Activated naive CD4-positive, alpha-beta T cell treated with anti-CD3 and anti-CD28 coated beads for 36 hours (primary cell): ENCODE results near the gene MRAS. TPM values are rescaled to one million over a fixed set of nuclear protein-coding genes. Genes with fewer than 3 reads are reported as not detected.

ENCODE experiments used
- CTCF ChIA-PET: fragments of 350-600 bp; sonication (Branson Sonifier 250); formaldehyde crosslinking; loops from one replicate; lab custom pipeline; 2021; ENCODE audit warnings: antibody characterized with exemption; lab: Charles Lee
- DNase-seq: peaks from one replicate; pipeline ENCODE4 v3.0.0-alpha.2; 2020
- H3K27ac Mint-ChIP-seq: one replicate; pipeline ENCODE4 v1.8.0; 2021; ENCODE audit warnings: mild to moderate bottlenecking, mixed read lengths
- H3K27me3 Mint-ChIP-seq: one replicate; pipeline ENCODE4 v1.8.0; 2021; ENCODE audit warnings: low read depth, mixed read lengths
- H3K36me3 Mint-ChIP-seq: one replicate; pipeline ENCODE4 v1.8.0; 2021; ENCODE audit warnings: low read depth, mixed read lengths
- H3K4me1 Mint-ChIP-seq: one replicate; pipeline ENCODE4 v1.8.0; 2021; ENCODE audit warnings: low read depth, mixed read lengths
- H3K4me3 Mint-ChIP-seq: one replicate; pipeline ENCODE4 v1.8.0; 2021; ENCODE audit warnings: mild to moderate bottlenecking, moderate library complexity, mixed read lengths
- H3K9me3 Mint-ChIP-seq: one replicate; pipeline ENCODE4 v1.8.0; 2021; ENCODE audit warnings: mixed read lengths
- intact Hi-C: fragments of 100-400 bp; cut with micrococcal nuclease; formaldehyde crosslinking; loops from one replicate; pipeline ENCODE4 v1.15.1; 2023
- total RNA-seq, 2 experiments: library from RNA; stranded (reverse); gene quantifications; one replicate each; pipeline ENCODE4 v1.2.3, GENCODE V29; 2021

The MRAS gene
- total RNA-seq, 2 experiments from 2014 or later = 0.52 to 0.62 TPM

- Mint-ChIP-seq H3K27me3 (no peaks in the 10 kb centered on the region), H3K4me3 (peak overlapping the region; percentile 91), H3K9me3 (no peaks in the 10 kb centered on the region), H3K4me1 (peaks cover 55% of the 10 kb centered on the region), H3K36me3 (no peaks in the 10 kb centered on the region), H3K27ac (no peak overlapping the region)
- DNase-seq = no peak
- CTCF ChIA-PET = interaction anchor here (0.7 to 2.1 kb wide), 17 partner anchors 8 to 266 kb away, joined by 3 to 12 read pairs (median 4); partner anchors contain the start of genes CEP70, DBR1, ESYT3 and MRAS
- intact Hi-C loops = loop anchor here (2.0 to 10.0 kb wide), 7 partner anchors 66 to 1016 kb away; partner anchors contain the start of genes ESYT3, MRPS22 and PIK3CB
These were observed 20.0 kb upstream of the MRAS start for GRCh38 chr3:138328341-138328740.

GRCh38 chr3:138329127-138329983, 19.0 kb upstream of the MRAS start, which contains the start of gene NME9:
NME9 (minus strand) TSS chr3:138329851; CDS start chr3:138329335, 516 bp downstream.
- Mint-ChIP-seq H3K27me3 (no peaks in the 10 kb centered on the region), H3K27ac (peak within 1 kb of the TSS; percentile 86), H3K36me3 (no peaks in the 10 kb centered on the region), H3K4me1 (peaks cover 47% of the 10 kb centered on the region), H3K9me3 (no peaks in the 10 kb centered on the region), H3K4me3 (peak within 1 kb of the TSS; percentile 91)
- intact Hi-C loops = loop anchor here (1.0 to 10.0 kb wide), 14 partner anchors 19 to 1015 kb away; partner anchors contain the start of genes ARMC8, CEP70, DBR1 and ESYT3
- CTCF ChIA-PET = interaction anchor here (1.0 to 2.1 kb wide), 13 partner anchors 9 to 155 kb away, joined by 3 to 12 read pairs (median 5); partner anchors contain the start of genes DBR1, ESYT3 and MRAS
- peak; percentile 92 for DNase-seq

- DNase-seq = no peak
- Mint-ChIP-seq H3K4me3 (peak overlapping the region; percentile 91), H3K27me3 (no peaks in the 10 kb centered on the region), H3K4me1 (peaks cover 42% of the 10 kb centered on the region), H3K27ac (peak overlapping the region; percentile 63), H3K36me3 (no peaks in the 10 kb centered on the region), H3K9me3 (no peaks in the 10 kb centered on the region)
- intact Hi-C loops = loop anchor here (1.0 to 10.0 kb wide), 17 partner anchors 18 to 1015 kb away; partner anchors contain the start of genes ARMC8, CEP70, DBR1 and ESYT3
- CTCF ChIA-PET = interaction anchor here (1.0 to 1.6 kb wide), 4 partner anchors 20 to 586 kb away, joined by 4 to 5 read pairs (median 4); no protein-coding TSS in a partner anchor
These were observed 18.4 kb upstream of the MRAS start for GRCh38 chr3:138329984-138330293.

GRCh38 chr3:138331143-138331894, 17.1 kb upstream of the MRAS start:
- Mint-ChIP-seq H3K9me3 (no peaks in the 10 kb centered on the region), H3K27ac (no peak overlapping the region), H3K4me3 (no peak overlapping the region), H3K36me3 (no peaks in the 10 kb centered on the region), H3K27me3 (no peaks in the 10 kb centered on the region), H3K4me1 (peaks cover 34% of the 10 kb centered on the region)
- intact Hi-C loops = loop anchor here (2.0 to 5.0 kb wide), 3 partner anchors 67 to 606 kb away; no protein-coding TSS in a partner anchor
- DNase-seq = no peak
- CTCF ChIA-PET = interaction anchor here (0.6 to 3.8 kb wide), 10 partner anchors 15 to 625 kb away, joined by 3 to 22 read pairs (median 4); partner anchors contain the start of genes ESYT3 and MRAS

- no peaks in the 10 kb centered on the region for H3K36me3 Mint-ChIP-seq
- CTCF ChIA-PET = interaction anchor here (0.5 to 3.8 kb wide), 6 partner anchors 10 to 518 kb away, joined by 3 to 22 read pairs (median 5); partner anchors contain the start of genes ESYT3 and MRAS
- no peak overlapping the region for H3K27ac Mint-ChIP-seq
- no peak overlapping the region for H3K4me3 Mint-ChIP-seq
- peaks cover 33% of the 10 kb centered on the region for H3K4me1 Mint-ChIP-seq
- DNase-seq = no peak
- no peaks in the 10 kb centered on the region for H3K27me3 Mint-ChIP-seq
- no peaks in the 10 kb centered on the region for H3K9me3 Mint-ChIP-seq
- intact Hi-C loops = loop anchor here (5.0 kb wide), 2 partner anchors 585 to 605 kb away; no protein-coding TSS in a partner anchor
These were observed 15.8 kb upstream of the MRAS start for GRCh38 chr3:138332472-138333073.

GRCh38 chr3:138334608-138335007, 13.8 kb upstream of the MRAS start:
- CTCF ChIA-PET = interaction anchor here (0.6 to 1.8 kb wide), 5 partner anchors 13 to 581 kb away, joined by 4 to 5 read pairs (median 4); partner anchors contain the start of genes DBR1 and MRAS
- no peaks in the 10 kb centered on the region for H3K9me3 Mint-ChIP-seq

GRCh38 chr3:138336454-138336999, 11.9 kb upstream of the MRAS start:
- H3K27me3 Mint-ChIP-seq = no peaks in the 10 kb centered on the region
- CTCF ChIA-PET = interaction anchor here (0.6 to 1.2 kb wide), 3 partner anchors 9 to 66 kb away, joined by 3 read pairs; no protein-coding TSS in a partner anchor
- H3K4me1 Mint-ChIP-seq = peaks cover 1% of the 10 kb centered on the region
- no peak overlapping the region for H3K27ac Mint-ChIP-seq
- intact Hi-C loops = no loop called here
- H3K9me3 Mint-ChIP-seq = no peaks in the 10 kb centered on the region
- H3K4me3 Mint-ChIP-seq = no peak overlapping the region
- no peaks in the 10 kb centered on the region for H3K36me3 Mint-ChIP-seq
- no peak for DNase-seq

More at GRCh38 chr3:138334608-138335007, 13.8 kb upstream of the MRAS start:
- no peak for DNase-seq
- H3K36me3 Mint-ChIP-seq = no peaks in the 10 kb centered on the region
- peaks cover 19% of the 10 kb centered on the region for H3K4me1 Mint-ChIP-seq
- H3K27ac Mint-ChIP-seq = no peak overlapping the region
- no peak overlapping the region for H3K4me3 Mint-ChIP-seq
- intact Hi-C loops = loop anchor here (5.0 kb wide), 2 partner anchors 583 to 603 kb away; no protein-coding TSS in a partner anchor
- H3K27me3 Mint-ChIP-seq = no peaks in the 10 kb centered on the region

- H3K36me3 Mint-ChIP-seq = no peaks in the 10 kb centered on the region
- H3K4me3 Mint-ChIP-seq = no peak overlapping the region
- CTCF ChIA-PET = no interaction called here
- intact Hi-C loops = no loop called here
- H3K27me3 Mint-ChIP-seq = no peaks in the 10 kb centered on the region
- no peak overlapping the region for H3K27ac Mint-ChIP-seq
- no peak for DNase-seq
- H3K4me1 Mint-ChIP-seq = no peaks in the 10 kb centered on the region
- no peaks in the 10 kb centered on the region for H3K9me3 Mint-ChIP-seq
These were observed 10.1 kb upstream of the MRAS start for GRCh38 chr3:138338244-138338643.

GRCh38 chr3:138338811-138339210, 9.6 kb upstream of the MRAS start:
- DNase-seq = no peak
- Mint-ChIP-seq H3K36me3 (no peaks in the 10 kb centered on the region), H3K4me1 (no peaks in the 10 kb centered on the region), H3K27ac (no peak overlapping the region), H3K4me3 (no peak overlapping the region), H3K27me3 (no peaks in the 10 kb centered on the region), H3K9me3 (no peaks in the 10 kb centered on the region)
- intact Hi-C loops = no loop called here
- CTCF ChIA-PET = no interaction called here

- H3K27ac Mint-ChIP-seq = no peak overlapping the region
These were observed 7.9 kb upstream of the MRAS start for GRCh38 chr3:138340511-138340910.

GRCh38 chr3:138344754-138345153, 3.6 kb upstream of the MRAS start:
- intact Hi-C loops = no loop called here
- CTCF ChIA-PET = interaction anchor here (4.3 kb wide), 1 partner anchor 13 kb away, joined by 22 read pairs; no protein-coding TSS in a partner anchor
- peaks cover 26% of the 10 kb centered on the region for H3K27me3 Mint-ChIP-seq
- H3K9me3 Mint-ChIP-seq = peaks cover 2% of the 10 kb centered on the region
- H3K36me3 Mint-ChIP-seq = peaks cover 2% of the 10 kb centered on the region
- H3K27ac Mint-ChIP-seq = no peak overlapping the region
- no peak for DNase-seq
- H3K4me1 Mint-ChIP-seq = peaks cover 6% of the 10 kb centered on the region
- no peak overlapping the region for H3K4me3 Mint-ChIP-seq

More at GRCh38 chr3:138340511-138340910, 7.9 kb upstream of the MRAS start:
- H3K36me3 Mint-ChIP-seq = no peaks in the 10 kb centered on the region
- DNase-seq = no peak
- CTCF ChIA-PET = no interaction called here
- H3K27me3 Mint-ChIP-seq = no peaks in the 10 kb centered on the region
- no peaks in the 10 kb centered on the region for H3K4me1 Mint-ChIP-seq
- no peak overlapping the region for H3K4me3 Mint-ChIP-seq
- H3K9me3 Mint-ChIP-seq = no peaks in the 10 kb centered on the region
- intact Hi-C loops = no loop called here
